Stimulated activated CD8-positive, alpha-beta memory T cell treated with anti-CD3 and anti-CD28 coated beads, Interleukin-7, amount 100 ng/mL, for 24 hours (primary cell): ENCODE data around the gene SETX.
A peak's percentile ranks its signal among the peaks of the same experiment; 100 is the strongest.
"Not testable (repeated sequence)": the region's sequence is repeated elsewhere in the genome, so short reads cannot be mapped to it uniquely, and the experiment has no call there.

ENCODE experiments used
- DNase-seq: peaks from one replicate; pipeline ENCODE4 v3.0.0-alpha.2; 2020; ENCODE audit warnings: low read depth

SETX gene

GRCh38 chr9:132354637-132355355 lies at the start of gene SETX:
Gene SETX (minus strand): TSS chr9:132354986. CDS start chr9:132349428, 5,558 bp downstream.
- DNase-seq: peak; percentile 87

- no peak for DNase-seq
Observed at GRCh38 chr9:132404228-132404881, 49.6 kb upstream of the SETX start.

- DNase-seq: no peak
Observed at GRCh38 chr9:132401824-132402223, 47.0 kb upstream of the SETX start.

- no peak for DNase-seq
Observed at GRCh38 chr9:132395560-132395959, 40.8 kb upstream of the SETX start.

- no peak for DNase-seq
Observed at GRCh38 chr9:132391449-132391848, 36.7 kb upstream of the SETX start.

- no peak for DNase-seq
Observed at GRCh38 chr9:132390966-132391365, 36.2 kb upstream of the SETX start.

- DNase-seq: no peak
Observed at GRCh38 chr9:132387133-132387532, 32.3 kb upstream of the SETX start.

GRCh38 chr9:132384376-132384775 lies 29.6 kb upstream of the SETX start:
- DNase-seq: no peak

- DNase-seq: no peak
Observed at GRCh38 chr9:132383462-132383883, 28.7 kb upstream of the SETX start.

- DNase-seq: no peak
Observed at GRCh38 chr9:132381966-132382541, 27.3 kb upstream of the SETX start.

- not testable (repeated sequence) for DNase-seq
Observed at GRCh38 chr9:132378416-132378815, 23.6 kb upstream of the SETX start.

GRCh38 chr9:132377769-132378168 lies 23.0 kb upstream of the SETX start:
- DNase-seq: not testable (repeated sequence)

GRCh38 chr9:132372177-132373095 lies 17.6 kb upstream of the SETX start:
- DNase-seq: no peak

- DNase-seq: no peak
Observed at GRCh38 chr9:132370592-132370991, 15.8 kb upstream of the SETX start.

- no peak for DNase-seq
Observed at GRCh38 chr9:132369421-132369820, 14.6 kb upstream of the SETX start.

GRCh38 chr9:132367613-132368313 lies 13.0 kb upstream of the SETX start:
- no peak for DNase-seq

- no peak for DNase-seq
Observed at GRCh38 chr9:132366481-132366880, 11.7 kb upstream of the SETX start.

- DNase-seq: no peak
Observed at GRCh38 chr9:132365986-132366385, 11.2 kb upstream of the SETX start.

- DNase-seq: no peak
Observed at GRCh38 chr9:132364068-132364467, 9.3 kb upstream of the SETX start.

- DNase-seq: no peak
Observed at GRCh38 chr9:132357764-132358163, 3.0 kb upstream of the SETX start.

GRCh38 chr9:132356324-132356924 lies 1.6 kb upstream of the SETX start:
- DNase-seq: no peak
